OCI-LY1 (cell line): ENCODE measurements around the gene SLC35F4.

Experiments used
- H2AFZ ChIP-seq: fragments of 200-600 bp; sonication (generic), shearing (Covaris generic); 2 replicates; pipeline ENCODE4 v1.6.0; 2014; ENCODE audit warnings: antibody characterized with exemption, mild to moderate bottlenecking, low read length
- H3F3A ChIP-seq: fragments of 200-600 bp; sonication (generic), shearing (Covaris generic); 2 replicates; pipeline ENCODE4 v1.6.0; 2014; ENCODE audit warnings: mild to moderate bottlenecking, antibody characterized with exemption, low read length, moderate library complexity; ENCODE audit not compliant: insufficient read depth
- H3K27ac ChIP-seq: fragments of 200-600 bp; sonication (generic); 2 replicates; pipeline ENCODE4 v1.5.1; 2014; ENCODE audit warnings: low read length, mixed run types, mild to moderate bottlenecking, low read depth; ENCODE audit not compliant: poor library complexity, severe bottlenecking
- H3K27me3 ChIP-seq: fragments of 200-600 bp; sonication (generic); 2 replicates; pipeline ENCODE4 v1.6.0; 2014; ENCODE audit warnings: antibody characterized with exemption, mild to moderate bottlenecking, low read length, moderate library complexity; ENCODE audit not compliant: insufficient read depth
- H3K36me3 ChIP-seq: fragments of 200-600 bp; sonication (generic); 2 replicates; pipeline ENCODE4 v1.6.1; 2014; ENCODE audit warnings: mild to moderate bottlenecking, antibody characterized with exemption, low read length, moderate library complexity, mixed read lengths; ENCODE audit not compliant: insufficient read depth
- H3K4me1 ChIP-seq: fragments of 200-600 bp; sonication (generic); 2 replicates; pipeline ENCODE4 v1.5.1; 2014; ENCODE audit warnings: mild to moderate bottlenecking, low read length, moderate library complexity; ENCODE audit not compliant: insufficient read depth, severe bottlenecking
- H3K4me2 ChIP-seq: fragments of 200-600 bp; sonication (generic), shearing (Covaris generic); 2 replicates; pipeline ENCODE4 v1.6.1; 2014; ENCODE audit warnings: low read length
- H3K4me3 ChIP-seq: fragments of 200-600 bp; sonication (generic); 2 replicates; pipeline ENCODE4 v1.5.1; 2014; ENCODE audit warnings: low read length, low read depth, mild to moderate bottlenecking, mixed read lengths; ENCODE audit not compliant: poor library complexity, severe bottlenecking
- H3K79me2 ChIP-seq: fragments of 200-600 bp; shearing (Covaris generic); 2 replicates; pipeline ENCODE4 v1.6.1; 2016; ENCODE audit warnings: mixed run types, low read length, mixed read lengths; ENCODE audit not compliant: insufficient read depth
- H3K9ac ChIP-seq: fragments of 200-600 bp; sonication (generic), shearing (Covaris generic); 2 replicates; pipeline ENCODE4 v1.6.1; 2014; ENCODE audit warnings: mild to moderate bottlenecking, low read length, mixed read lengths
- H3K9me2 ChIP-seq: fragments of 200-600 bp; sonication (generic), shearing (Covaris generic); 2 replicates; pipeline ENCODE4 v1.6.1; 2014; ENCODE audit warnings: low read depth, mild to moderate bottlenecking, low read length, mixed read lengths
- H3K9me3 ChIP-seq: fragments of 200-600 bp; shearing (Covaris generic); 2 replicates; pipeline ENCODE4 v1.6.1; 2014; ENCODE audit warnings: low read length, mixed read lengths
- H4K20me1 ChIP-seq: fragments of 200-600 bp; sonication (generic), shearing (Covaris generic); 2 replicates; pipeline ENCODE4 v1.6.0; 2016; ENCODE audit warnings: mild to moderate bottlenecking, low read length; ENCODE audit not compliant: insufficient read depth
- EZH2 ChIP-seq: fragments of 200-600 bp; sonication (generic), shearing (Covaris generic); IDR thresholded peaks from 2 replicates; pipeline ENCODE4 v1.8.0; 2017; ENCODE audit warnings: borderline replicate concordance, mixed run types, mild to moderate bottlenecking, antibody characterized with exemption, low read length, moderate library complexity, mixed read lengths
- TF ChIP-seq, protein P1 (sequence below): fragments of 200-600 bp; sonication (generic), shearing (Covaris generic); IDR thresholded peaks from 2 replicates; pipeline ENCODE4 v1.5.1; 2017; ENCODE audit warnings: mild to moderate bottlenecking, antibody characterized with exemption, low read length, moderate library complexity, mixed read lengths

Gene SLC35F4

DNA sequence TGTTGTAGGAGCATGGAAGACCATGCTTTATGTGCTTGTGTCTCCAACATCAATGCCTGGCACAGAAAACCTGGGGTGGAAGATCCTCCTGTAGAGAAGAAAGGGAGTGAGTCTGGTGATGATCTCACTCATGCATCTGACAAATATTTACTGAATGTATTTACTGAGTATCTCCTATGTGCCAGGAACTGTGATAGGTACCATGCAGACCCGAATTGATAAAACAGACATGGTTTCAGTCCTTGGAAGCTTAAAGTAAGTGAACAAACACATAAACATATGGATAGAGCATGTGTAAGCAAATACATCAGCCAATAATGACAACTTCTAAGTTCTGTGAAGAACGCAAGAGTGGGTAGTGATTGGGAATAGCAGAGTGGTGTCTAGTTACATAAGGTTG is 255.3 kb downstream of the SLC35F4 start:
- Histone ChIP-seq H3K9ac (no peak overlapping the region), H3K9me2 (no peaks in the 10 kb centered on the region), H3K27me3 (no peaks in the 10 kb centered on the region), H3F3A (no peaks in the 10 kb centered on the region), H3K9me3 (no peaks in the 10 kb centered on the region), H2AFZ (no peak overlapping the region), H3K27ac (no peak overlapping the region), H3K4me2 (no peak overlapping the region), H3K79me2 (no peaks in the 10 kb centered on the region), H3K36me3 (no peaks in the 10 kb centered on the region), H4K20me1 (no peaks in the 10 kb centered on the region), H3K4me1 (no peaks in the 10 kb centered on the region), H3K4me3 (no peak overlapping the region)
- no peak for TF ChIP-seq EZH2
- TF ChIP-seq, protein P1, sequence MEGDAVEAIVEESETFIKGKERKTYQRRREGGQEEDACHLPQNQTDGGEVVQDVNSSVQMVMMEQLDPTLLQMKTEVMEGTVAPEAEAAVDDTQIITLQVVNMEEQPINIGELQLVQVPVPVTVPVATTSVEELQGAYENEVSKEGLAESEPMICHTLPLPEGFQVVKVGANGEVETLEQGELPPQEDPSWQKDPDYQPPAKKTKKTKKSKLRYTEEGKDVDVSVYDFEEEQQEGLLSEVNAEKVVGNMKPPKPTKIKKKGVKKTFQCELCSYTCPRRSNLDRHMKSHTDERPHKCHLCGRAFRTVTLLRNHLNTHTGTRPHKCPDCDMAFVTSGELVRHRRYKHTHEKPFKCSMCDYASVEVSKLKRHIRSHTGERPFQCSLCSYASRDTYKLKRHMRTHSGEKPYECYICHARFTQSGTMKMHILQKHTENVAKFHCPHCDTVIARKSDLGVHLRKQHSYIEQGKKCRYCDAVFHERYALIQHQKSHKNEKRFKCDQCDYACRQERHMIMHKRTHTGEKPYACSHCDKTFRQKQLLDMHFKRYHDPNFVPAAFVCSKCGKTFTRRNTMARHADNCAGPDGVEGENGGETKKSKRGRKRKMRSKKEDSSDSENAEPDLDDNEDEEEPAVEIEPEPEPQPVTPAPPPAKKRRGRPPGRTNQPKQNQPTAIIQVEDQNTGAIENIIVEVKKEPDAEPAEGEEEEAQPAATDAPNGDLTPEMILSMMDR: no peak

DNA sequence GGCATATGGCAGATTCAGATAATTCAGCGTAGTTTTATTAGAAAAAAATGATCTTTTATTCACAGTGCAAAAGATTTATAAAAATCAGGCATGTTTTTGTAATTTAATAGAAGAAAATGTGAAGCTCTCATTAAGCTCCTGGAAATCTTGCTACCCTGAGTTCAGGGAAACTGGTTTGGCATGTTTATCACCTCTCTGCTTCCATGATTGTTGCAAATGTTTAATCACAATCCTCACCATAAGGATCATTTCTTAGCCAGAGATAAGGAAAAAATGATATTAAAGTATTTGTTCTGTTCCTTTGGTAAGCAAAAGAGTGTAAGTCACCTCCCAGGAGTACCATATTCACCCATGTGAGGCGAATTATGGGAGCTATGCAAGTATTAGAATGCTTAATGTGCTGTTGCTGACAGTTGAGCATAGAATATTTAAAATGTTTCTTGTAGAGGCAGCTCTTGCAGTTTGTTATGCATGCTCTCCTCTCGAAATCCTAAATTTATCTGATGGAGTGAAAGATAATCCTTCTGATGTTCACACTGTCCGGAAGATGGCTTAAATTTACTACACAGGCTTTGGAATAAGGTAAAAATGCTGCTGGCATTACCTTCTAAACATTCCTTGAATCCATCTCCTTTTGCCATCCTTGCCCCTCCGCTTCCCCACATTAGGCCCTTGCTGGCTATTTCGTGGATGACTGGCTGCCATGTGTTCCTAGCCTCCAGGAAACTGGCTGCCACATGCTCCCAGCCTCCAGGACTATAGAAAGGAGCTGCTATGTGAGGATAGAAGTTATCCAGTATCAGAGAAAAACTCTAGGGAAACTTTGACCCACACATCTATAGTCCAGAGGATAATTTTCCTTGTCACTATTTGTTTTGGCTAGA is 256.5 kb downstream of the SLC35F4 start:
- H3K9me3 ChIP-seq: no peaks in the 10 kb centered on the region

GRCh38 chr14:57607086-57607485 is 258.8 kb downstream of the SLC35F4 start:
- no peaks in the 10 kb centered on the region for H3K4me1 ChIP-seq
- no peak overlapping the region for H2AFZ ChIP-seq
- no peaks in the 10 kb centered on the region for H3K9me2 ChIP-seq
- no peak for TF ChIP-seq EZH2
- TF ChIP-seq, protein P1: no peak
- H3K27ac ChIP-seq: no peak overlapping the region
- peaks cover 5% of the 10 kb centered on the region; the same call in 1 of the 2 replicates for H3K27me3 ChIP-seq
- no peak overlapping the region for H3K9ac ChIP-seq
- H3K79me2 ChIP-seq: no peaks in the 10 kb centered on the region
- H4K20me1 ChIP-seq: no peaks in the 10 kb centered on the region
- no peaks in the 10 kb centered on the region for H3K9me3 ChIP-seq
- H3F3A ChIP-seq: no peaks in the 10 kb centered on the region
- H3K4me2 ChIP-seq: no peak overlapping the region
- no peak overlapping the region for H3K4me3 ChIP-seq
- no peaks in the 10 kb centered on the region for H3K36me3 ChIP-seq

More for the DNA sequence above, 256.5 kb downstream of the SLC35F4 start:
- Histone ChIP-seq H3K36me3 (no peaks in the 10 kb centered on the region), H3K4me2 (no peak overlapping the region), H3K9me2 (no peaks in the 10 kb centered on the region), H3K4me3 (no peak overlapping the region), H3K4me1 (no peaks in the 10 kb centered on the region), H2AFZ (no peak overlapping the region), H3K9ac (no peak overlapping the region), H3F3A (no peaks in the 10 kb centered on the region), H4K20me1 (no peaks in the 10 kb centered on the region), H3K79me2 (no peaks in the 10 kb centered on the region), H3K27me3 (no peaks in the 10 kb centered on the region), H3K27ac (no peak overlapping the region)
- no peak for TF ChIP-seq EZH2
- TF ChIP-seq, protein P1: no peak
